ENCODE results near the gene PIGS. TPM values are rescaled to one million over a fixed set of nuclear protein-coding genes. Genes with fewer than 3 reads are reported as not detected.
A peak's percentile ranks its signal among the peaks of the same experiment; 100 is the strongest.

The PIGS gene
- total and polyA plus RNA-seq, 7 donors = 17.2 to 66.3 (median 33.7) TPM

DNA sequence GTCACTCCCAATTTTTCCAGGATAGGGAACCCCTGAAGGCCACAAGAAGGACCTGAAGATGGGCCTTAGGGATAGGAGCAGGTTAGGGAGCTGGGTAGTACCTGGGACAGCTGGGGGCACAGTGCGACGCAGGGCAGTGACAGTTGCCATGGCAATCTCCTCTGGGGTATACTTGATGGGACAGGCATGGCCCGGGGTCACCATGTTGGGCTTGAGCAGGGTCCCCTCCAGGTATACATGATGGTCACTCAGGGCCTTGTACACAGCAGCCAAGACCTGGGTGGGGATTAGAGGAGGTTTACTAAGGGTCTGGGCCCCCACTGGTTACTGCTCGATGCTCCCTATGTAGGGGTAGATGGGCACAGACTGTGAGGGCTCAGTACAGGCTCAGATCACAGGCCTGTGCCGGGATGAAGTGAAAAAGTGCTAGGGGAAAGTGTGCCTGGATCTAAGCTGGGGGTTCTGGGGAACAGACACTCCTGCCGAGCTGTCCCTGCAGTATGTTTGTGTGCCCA is 2.7 kb upstream of the PIGS start:
- no peaks in the 10 kb centered on the region for H3K36me3 ChIP-seq
- no peak for DNase-seq
- no peaks in the 10 kb centered on the region for H3K27me3 ChIP-seq
- TF ChIP-seq POLR2A (IDR thresholded peaks at IDR 0.05) = no peak
- intact Hi-C loops (cut with DNase I) = no loop called here
- peaks cover 0 to 32% (median 27%) of the 10 kb centered on the region in 4 donors for H3K4me1 ChIP-seq
- no peak overlapping the region for H3K4me3 ChIP-seq
- no peaks in the 10 kb centered on the region for H3K9me3 ChIP-seq
- no peak overlapping the region for H3K27ac ChIP-seq
- 96% methylated on average over 6 of the region's 6 CpGs for WGBS, 2 donors

DNA sequence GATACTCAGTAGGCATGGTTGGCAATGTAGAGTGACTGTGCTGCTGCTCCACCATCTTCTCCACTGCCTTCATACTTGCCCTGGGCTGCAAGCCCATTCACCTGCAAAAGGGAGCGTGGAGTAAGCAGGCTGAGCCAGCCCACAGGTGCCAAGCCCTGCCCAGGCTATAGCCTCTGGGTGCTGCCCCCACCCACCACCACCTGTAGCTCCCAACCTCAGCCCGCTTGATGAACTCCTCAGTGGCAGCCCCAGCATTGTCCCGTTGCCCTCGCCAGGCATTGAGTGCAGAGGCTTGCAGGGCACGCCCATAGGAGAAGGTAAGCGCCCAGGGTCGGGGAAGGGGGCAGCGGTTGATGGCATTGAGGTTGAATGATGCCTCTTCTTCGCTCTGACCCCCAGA is 2.2 kb upstream of the PIGS start:
- WGBS, 2 donors = 94 to 97% methylated on average over 9 of the region's 9 CpGs

DNA sequence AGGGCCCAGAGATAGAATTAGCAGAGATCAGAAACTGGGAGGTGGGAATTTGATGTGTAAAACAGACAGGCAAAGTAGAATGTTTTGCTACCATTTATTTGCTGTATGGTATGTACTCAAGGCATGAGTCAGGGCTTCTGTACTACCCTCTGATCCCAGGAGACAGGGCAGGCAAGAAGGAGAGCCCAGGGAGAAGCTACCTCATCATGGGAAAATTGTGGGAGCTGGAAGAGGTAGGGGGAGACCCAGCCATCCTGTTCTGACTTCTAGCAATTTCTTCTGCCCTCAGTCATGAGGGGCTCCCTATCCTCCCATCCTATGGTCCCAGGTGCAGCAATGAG is 1.7 kb upstream of the PIGS start:
- Histone ChIP-seq H3K27ac (no peak overlapping the region), H3K9me3 (no peaks in the 10 kb centered on the region), H3K27me3 (no peaks in the 10 kb centered on the region), H3K4me1 (peaks cover 0 to 32% (median 27%) of the 10 kb centered on the region in 4 donors), H3K36me3 (no peaks in the 10 kb centered on the region), H3K4me3 (no peak overlapping the region)
- no peak for DNase-seq
- no peak for TF ChIP-seq POLR2A (IDR thresholded peaks at IDR 0.05)
- no peak for TF ChIP-seq EP300 (IDR thresholded peaks at IDR 0.05)
- TF ChIP-seq, protein P1, sequence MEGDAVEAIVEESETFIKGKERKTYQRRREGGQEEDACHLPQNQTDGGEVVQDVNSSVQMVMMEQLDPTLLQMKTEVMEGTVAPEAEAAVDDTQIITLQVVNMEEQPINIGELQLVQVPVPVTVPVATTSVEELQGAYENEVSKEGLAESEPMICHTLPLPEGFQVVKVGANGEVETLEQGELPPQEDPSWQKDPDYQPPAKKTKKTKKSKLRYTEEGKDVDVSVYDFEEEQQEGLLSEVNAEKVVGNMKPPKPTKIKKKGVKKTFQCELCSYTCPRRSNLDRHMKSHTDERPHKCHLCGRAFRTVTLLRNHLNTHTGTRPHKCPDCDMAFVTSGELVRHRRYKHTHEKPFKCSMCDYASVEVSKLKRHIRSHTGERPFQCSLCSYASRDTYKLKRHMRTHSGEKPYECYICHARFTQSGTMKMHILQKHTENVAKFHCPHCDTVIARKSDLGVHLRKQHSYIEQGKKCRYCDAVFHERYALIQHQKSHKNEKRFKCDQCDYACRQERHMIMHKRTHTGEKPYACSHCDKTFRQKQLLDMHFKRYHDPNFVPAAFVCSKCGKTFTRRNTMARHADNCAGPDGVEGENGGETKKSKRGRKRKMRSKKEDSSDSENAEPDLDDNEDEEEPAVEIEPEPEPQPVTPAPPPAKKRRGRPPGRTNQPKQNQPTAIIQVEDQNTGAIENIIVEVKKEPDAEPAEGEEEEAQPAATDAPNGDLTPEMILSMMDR (IDR thresholded peaks at IDR 0.05) = no peak
- no peak for TF ChIP-seq POLR2AphosphoS5 (IDR thresholded peaks at IDR 0.05)
- intact Hi-C loops (cut with DNase I) = no loop called here

More for the DNA sequence above, 2.2 kb upstream of the PIGS start:
- Histone ChIP-seq H3K27ac (no peak overlapping the region), H3K27me3 (no peaks in the 10 kb centered on the region), H3K4me1 (peaks cover 0 to 32% (median 27%) of the 10 kb centered on the region in 4 donors), H3K36me3 (no peaks in the 10 kb centered on the region), H3K4me3 (no peak overlapping the region), H3K9me3 (no peaks in the 10 kb centered on the region)
- TF ChIP-seq, protein P1 (IDR thresholded peaks at IDR 0.05) = no peak
- no peak for TF ChIP-seq EP300 (IDR thresholded peaks at IDR 0.05)
- no peak for TF ChIP-seq POLR2AphosphoS5 (IDR thresholded peaks at IDR 0.05)
- TF ChIP-seq POLR2A (IDR thresholded peaks at IDR 0.05) = no peak
- DNase-seq = no peak
- intact Hi-C loops (cut with DNase I) = no loop called here

DNA sequence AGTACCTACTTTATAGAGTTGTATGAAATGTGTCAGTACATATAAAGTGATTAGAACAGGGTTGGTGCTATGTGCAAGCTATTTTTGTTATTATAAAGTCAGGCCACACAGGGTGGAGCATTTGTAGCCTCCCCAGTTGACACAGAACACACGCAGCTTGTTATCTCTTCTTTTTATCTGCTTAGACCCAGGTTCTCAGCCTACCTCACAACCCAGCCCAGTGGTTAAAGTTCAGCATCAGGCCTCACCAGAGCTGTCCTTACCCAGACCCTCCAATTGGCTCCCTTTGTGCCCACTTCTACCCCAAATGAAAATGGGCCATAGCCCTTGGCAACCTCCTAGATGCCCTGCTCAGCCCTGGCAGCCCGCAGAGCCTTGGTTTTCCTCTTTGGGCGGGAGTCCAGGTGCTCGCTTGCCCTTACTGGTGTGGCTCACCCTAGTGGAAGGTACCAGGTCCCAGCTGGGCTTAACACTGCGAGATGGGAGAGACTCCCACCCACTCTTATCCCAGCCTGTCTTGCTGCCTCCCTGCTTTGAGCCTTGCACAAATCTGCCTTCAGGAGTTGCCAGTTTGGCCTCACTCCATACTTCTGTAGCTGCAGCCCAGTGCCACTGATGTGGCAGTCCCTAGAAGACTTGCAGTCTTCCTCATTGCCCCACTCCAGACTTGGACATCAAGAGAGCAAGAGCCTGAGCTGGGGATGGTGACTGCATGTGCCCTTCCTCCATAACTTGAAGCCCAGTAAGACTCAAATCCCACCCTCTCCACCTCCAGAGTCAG is 1.1 kb upstream of the PIGS start:
- H3K9me3 ChIP-seq = no peaks in the 10 kb centered on the region
- peak overlapping the region in 3 of 4 donors; percentile 94 to 98 (median 97) for H3K4me3 ChIP-seq
- peak overlapping the region; percentile 72 to 85 (median 83) for H3K27ac ChIP-seq
- WGBS, 2 donors = 41 to 80% methylated on average over 5 of the region's 5 CpGs
- H3K27me3 ChIP-seq = no peaks in the 10 kb centered on the region
- no peak for TF ChIP-seq POLR2A (IDR thresholded peaks at IDR 0.05)
- peaks cover 0 to 32% (median 27%) of the 10 kb centered on the region in 4 donors for H3K4me1 ChIP-seq
- peaks cover 0 to 2% (median 0%) of the 10 kb centered on the region in 4 donors for H3K36me3 ChIP-seq
- DNase-seq = no peak
- intact Hi-C loops (cut with DNase I) = no loop called here

DNA sequence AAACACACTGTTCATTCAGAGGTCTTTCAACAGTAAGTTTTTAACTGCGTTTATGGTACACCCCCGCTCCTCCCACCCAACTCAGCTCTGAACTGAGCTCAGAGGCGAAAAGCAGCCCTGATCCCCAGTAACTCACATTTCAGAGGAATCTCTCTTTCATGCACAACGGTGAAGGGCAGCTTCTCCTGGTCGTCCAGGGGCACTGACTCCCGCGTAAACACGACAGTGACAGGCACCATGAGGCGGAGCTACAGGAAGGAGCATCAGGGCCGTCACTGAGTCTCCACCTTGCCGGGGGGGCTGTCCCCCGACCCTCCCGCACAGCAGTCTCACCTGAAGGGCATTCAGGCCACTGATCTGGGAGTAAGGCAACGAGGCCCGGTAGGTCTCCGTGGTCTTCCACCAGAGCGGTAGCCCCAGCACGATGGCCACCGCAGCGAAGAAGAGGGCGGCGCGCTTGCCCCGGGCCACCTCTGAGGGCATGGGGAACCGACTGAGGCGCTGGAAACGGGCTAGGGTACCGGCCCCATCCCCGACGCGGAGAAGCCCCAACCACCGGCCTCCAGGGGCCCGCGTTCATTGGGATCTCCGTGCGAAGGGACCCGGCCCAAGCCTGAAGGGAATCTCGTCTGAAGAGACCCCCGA is 486 bp downstream of the PIGS start:
- H3K27me3 ChIP-seq = no peaks in the 10 kb centered on the region
- DNase-seq = peak; percentile 73
- peaks cover 0 to 24% (median 20%) of the 10 kb centered on the region in 4 donors for H3K4me1 ChIP-seq
- TF ChIP-seq EP300 (IDR thresholded peaks at IDR 0.05) = no peak
- TF ChIP-seq POLR2A (IDR thresholded peaks at IDR 0.05) = no peak
- TF ChIP-seq POLR2AphosphoS5 (IDR thresholded peaks at IDR 0.05) = no peak
- TF ChIP-seq, protein P1 (IDR thresholded peaks at IDR 0.05) = no peak
- intact Hi-C loops (cut with DNase I) = loop anchor here (2.0 kb wide), 1 partner anchor 28 kb away; the partner anchor contains the start of gene SPAG5
- no peaks in the 10 kb centered on the region for H3K9me3 ChIP-seq
- peak overlapping the region; percentile 72 to 85 (median 83) for H3K27ac ChIP-seq
- H3K4me3 ChIP-seq = peak overlapping the region; percentile 94 to 98 (median 96)
- peaks cover 0 to 12% (median 0%) of the 10 kb centered on the region in 4 donors for H3K36me3 ChIP-seq
- WGBS, 2 donors = 1% methylated on average over 39 of the region's 39 CpGs

Data from sigmoid colon (tissue), 7 donors.